GM21381 (cell line): ENCODE data around the gene DPYSL5.

Experiments used
- ATAC-seq: cut with Tn5 transposase; IDR thresholded peaks from one replicate; pipeline ENCODE4 v1.9.1; 2021; ENCODE audit warnings: mild to moderate bottlenecking, moderate library complexity; ENCODE audit not compliant: unreplicated experiment

Gene DPYSL5

GRCh38 chr2:26982102-26982742 is 134.3 kb downstream of the DPYSL5 start:
- ATAC-seq, result no peak

DNA sequence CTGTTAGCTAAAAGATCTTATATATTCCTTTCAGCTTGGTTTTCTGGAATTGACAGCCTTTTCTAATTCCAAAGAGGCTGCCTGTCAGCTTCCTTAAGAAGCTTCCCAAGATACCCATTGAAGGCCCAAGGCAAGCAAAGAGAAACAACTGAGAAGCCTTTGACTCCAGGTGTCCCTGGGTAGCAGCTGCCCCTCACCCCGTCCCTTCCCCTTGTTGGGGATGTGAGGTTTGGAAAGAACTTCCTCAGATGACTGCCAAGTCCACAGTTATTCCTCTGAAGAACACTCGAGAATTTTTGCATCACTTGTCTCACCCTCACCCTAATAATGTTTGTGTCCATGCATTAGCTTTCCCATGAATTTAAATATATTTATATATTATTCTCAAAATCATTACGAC is 135.8 kb downstream of the DPYSL5 start:
- ATAC-seq, result no peak

DNA sequence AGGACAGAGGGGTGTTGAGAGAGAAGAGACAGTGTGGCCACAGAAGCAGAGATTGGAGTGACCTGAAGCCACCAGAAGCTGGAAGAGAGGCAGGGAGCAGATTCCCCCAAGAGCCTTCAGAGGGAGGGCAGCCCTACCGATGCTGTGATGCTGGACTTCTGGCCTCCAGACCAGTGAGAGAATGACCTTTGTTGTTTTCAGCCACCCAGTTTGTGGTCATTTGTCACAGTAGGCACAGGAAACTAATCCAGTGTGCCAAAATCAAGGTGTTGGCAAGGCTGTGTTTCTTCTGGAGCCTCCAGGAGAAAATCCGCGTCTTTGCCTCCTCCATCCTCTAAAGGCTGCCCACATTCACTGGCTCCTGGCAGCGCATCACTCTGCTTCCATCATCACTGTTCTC is 137.9 kb downstream of the DPYSL5 start:
- no peak for ATAC-seq

GRCh38 chr2:26986576-26986975 is 138.6 kb downstream of the DPYSL5 start:
- no peak for ATAC-seq

DNA sequence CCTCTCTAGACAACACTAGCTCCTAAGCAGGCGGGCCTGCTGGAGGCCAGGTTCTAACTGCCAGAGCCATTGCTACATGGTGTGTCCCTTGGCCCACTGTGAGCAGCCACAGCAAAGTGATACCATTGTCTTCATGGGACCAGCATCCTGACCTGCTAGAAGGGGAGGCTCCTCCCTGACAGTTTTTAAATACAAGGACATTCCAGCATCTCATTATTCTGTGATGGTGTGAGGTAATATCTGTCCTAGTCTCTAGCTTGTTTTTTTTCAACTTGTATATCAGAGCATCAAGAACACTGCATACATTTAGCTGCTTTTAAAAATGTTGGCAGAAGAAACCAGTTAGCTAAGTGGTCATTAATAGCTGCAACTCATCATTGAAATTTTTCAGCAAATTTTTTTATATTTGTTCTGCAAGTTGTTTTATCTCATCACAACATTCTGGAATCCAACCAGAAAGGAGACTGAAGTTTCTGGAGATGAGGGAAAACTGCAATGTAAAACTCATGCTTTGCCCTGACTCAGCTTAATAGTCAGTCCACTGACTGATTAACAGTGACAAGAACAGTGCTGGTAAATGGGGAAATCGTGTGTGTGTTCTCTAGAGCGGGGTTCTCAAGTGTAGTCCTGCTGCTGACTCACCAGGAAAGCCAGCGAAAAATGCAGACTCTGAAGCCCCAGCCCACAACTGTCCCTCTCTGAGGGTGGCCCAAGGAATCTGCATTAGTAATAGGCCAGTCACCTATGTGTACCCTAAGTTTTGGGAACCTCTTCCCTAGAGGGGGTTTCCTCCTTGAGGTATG is 140.3 kb downstream of the DPYSL5 start:
- no peak for ATAC-seq

GRCh38 chr2:26989156-26989555 is 141.2 kb downstream of the DPYSL5 start:
- ATAC-seq, result no peak

- ATAC-seq, result no peak
Observed at GRCh38 chr2:26991717-26992116, 143.8 kb downstream of the DPYSL5 start.

GRCh38 chr2:26993768-26994167 is 145.8 kb downstream of the DPYSL5 start:
- ATAC-seq, result no peak

DNA sequence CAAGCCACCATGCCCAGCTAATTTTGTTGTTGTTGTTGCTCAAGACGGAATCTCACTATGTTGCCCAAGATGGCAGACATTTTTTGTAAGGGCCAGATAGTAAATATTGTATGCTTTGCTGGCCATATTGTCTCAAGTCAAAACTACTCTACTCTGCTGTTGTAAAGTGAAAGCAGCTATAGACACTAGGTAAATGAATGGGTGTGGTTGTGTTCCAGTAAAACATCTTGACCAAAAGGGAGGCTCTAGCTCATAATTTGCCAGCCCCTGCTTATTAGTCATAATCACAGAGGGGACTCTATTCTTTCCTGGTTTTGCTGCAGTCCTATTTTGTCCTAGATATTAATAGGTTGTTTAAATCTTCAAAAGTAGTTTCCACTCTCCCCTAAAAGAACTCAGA is 147.1 kb downstream of the DPYSL5 start:
- no peak for ATAC-seq

GRCh38 chr2:26997394-26997793 is 149.5 kb downstream of the DPYSL5 start:
- no peak for ATAC-seq

DNA sequence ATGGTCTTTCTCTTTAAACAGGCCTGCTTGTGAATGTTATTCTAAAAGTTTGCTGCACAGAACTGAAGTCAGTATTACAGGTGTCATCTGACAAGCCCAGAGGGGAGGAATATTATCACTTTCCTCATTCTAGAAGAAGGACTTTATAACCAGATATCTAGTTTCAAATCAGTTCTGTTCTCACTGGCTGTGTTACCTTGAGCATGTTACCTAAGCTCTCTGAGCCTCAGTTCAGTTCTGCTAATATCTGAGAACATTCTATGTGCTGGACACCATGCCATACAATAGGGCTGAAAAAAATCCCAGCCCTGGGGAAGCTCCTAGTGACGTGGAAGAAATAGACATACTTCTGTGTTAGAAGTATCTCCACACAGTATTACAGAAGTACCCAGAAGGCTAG is 150.4 kb downstream of the DPYSL5 start:
- ATAC-seq, result no peak
